Ovary (tissue), 9 donors: ENCODE data around the gene AKR7A2. TPM values are rescaled to one million over a fixed set of nuclear protein-coding genes. Genes with fewer than 3 reads are reported as not detected.
"Not testable (repeated sequence)": the region's sequence is repeated elsewhere in the genome, so short reads cannot be mapped to it uniquely, and the experiment has no call there.

Experiments used
- DNase-seq, 5 donors: peaks; one replicate each; pipeline ENCODE4 v3.0.0-alpha.2; 2019 to 2020
- H3K27ac ChIP-seq, 2 donors: fragments of 200-600 bp; one replicate each; pipeline versions ENCODE4 v1.5.1 to v1.8.0; 2019 to 2022
- H3K27me3 ChIP-seq: fragments of 200-600 bp; one replicate; pipeline ENCODE4 v1.8.0; 2022
- H3K36me3 ChIP-seq: fragments of 200-600 bp; sonication (generic); one replicate; pipeline ENCODE4 v1.5.1; 2019
- H3K4me1 ChIP-seq: one replicate; pipeline ENCODE4 v1.8.1; 2013; ENCODE audit warnings: mild to moderate bottlenecking, moderate library complexity; ENCODE audit not compliant: insufficient read depth
- H3K4me3 ChIP-seq: fragments of 200-600 bp; sonication (generic); one replicate; pipeline ENCODE4 v1.5.1; 2017
- H3K9me3 ChIP-seq, 2 donors: fragments of 200-600 bp in 1 of 2; sonication (generic) in 1 of 2; one replicate each; pipeline versions ENCODE4 v1.5.1 to v1.8.1; 2013 to 2019; ENCODE audit warnings: mild to moderate bottlenecking in 1 of 2, moderate library complexity in 1 of 2
- CTCF ChIP-seq, 3 donors: fragments of 450-650 bp in 2 of 3; fragments of 200-600 bp in 1 of 3; IDR thresholded peaks; one replicate each; pipeline versions ENCODE4 v1.5.1 to v1.8.0; 2016 to 2022; ENCODE audit warnings: antibody characterized with exemption in 3 of 3, mild to moderate bottlenecking in 1 of 3
- EP300 ChIP-seq: sonication (generic); formaldehyde crosslinking; IDR thresholded peaks from one replicate; pipeline ENCODE4 v1.6.1; 2017; ENCODE audit warnings: antibody characterized with exemption
- POLR2A ChIP-seq: fragments of 450-650 bp; IDR thresholded peaks from one replicate; pipeline ENCODE4 v1.6.1; 2017; ENCODE audit warnings: antibody characterized with exemption, mild to moderate bottlenecking, moderate library complexity
- WGBS, 3 donors: extraction: QIAGEN DNeasy Blood & Tissue Kit in 1 of 3; methylation state at CpG; one replicate each; pipeline versions ENCODE4 v1.1.5 to v1.1.7; 2013 to 2017; 5-methylcytosine and 5-hydroxymethylcytosine counted together
- intact Hi-C, 4 donors: fragments of 100-400 bp; cut with DNase I; formaldehyde crosslinking; loops; one replicate each; pipeline versions ENCODE4 v1.11.0 to v1.15.1; 2022 to 2023
- polyA plus RNA-seq, 2 donors: library from polyadenylated mRNA; stranded (reverse); fragments of 200-250 nt in 1 of 2; fragments of 350-450 nt in 1 of 2; fragmentation: Illumina TruSeq in 1 of 2; extraction: RNeasy Lipid Tissue Mini Kit (QIAGEN cat#74804) in 1 of 2; gene quantifications; one replicate each; pipeline ENCODE4 v1.2.3, GENCODE V29; 2013 to 2014
- total RNA-seq, 7 donors: library from RNA; depleted of rRNA in 2 of 7; stranded (reverse); fragments of >200 nt in 2 of 7; fragmentation: NEBNext Ultra II Directional in 3 of 7; extraction: Animal tissue kit (Norgen Biotek cat#: 25700) in 3 of 7; gene quantifications; one replicate each; pipeline versions ENCODE4 v1.1.0 to v1.2.4, GENCODE V29; 2016 to 2023
- donor health status: DM: no; HTN: no; CAD: no; lungs with moderate emphysema.
- donor health status: DM: no; HTN: no; CAD: no.
- donor health status: Bipolar disorder and iron deficiency.
- donor health status: DM: yes; HTN: yes; CAD: no.
- donor health status: DM: no; HTN: no; CAD: no.
- donor health status: DM: yes; HTN: yes; CAD: no.

The AKR7A2 gene
- total and polyA plus RNA-seq, 9 donors: 37.9 to 83.6 (median 55.6) TPM

GRCh38 chr1:19274636-19275035 lies 37.3 kb downstream of the AKR7A2 start:
- Histone ChIP-seq H3K36me3 (no peaks in the 10 kb centered on the region), H3K27ac (no peak overlapping the region), H3K4me1 (no peaks in the 10 kb centered on the region), H3K9me3 (no peaks in the 10 kb centered on the region), H3K27me3 (no peaks in the 10 kb centered on the region), H3K4me3 (no peak overlapping the region)
- TF ChIP-seq EP300 (no peak), CTCF (IDR thresholded peaks at IDR 0.05) (no peak), POLR2A (no peak)
- WGBS, 3 donors: 94 to 96% (median 96%) methylated on average over 5 of the region's 5 CpGs
- DNase-seq: no peak
- intact Hi-C loops: no loop called here

GRCh38 chr1:19273844-19274531 lies 38.0 kb downstream of the AKR7A2 start:
- H3K4me1 ChIP-seq, H3K36me3 ChIP-seq, H3K4me3 ChIP-seq, DNase-seq, H3K27me3 ChIP-seq, intact Hi-C loops, H3K27ac ChIP-seq, H3K9me3 ChIP-seq: not testable (repeated sequence)
- WGBS, 3 donors: 22 to 40% (median 25%) methylated on average over 34 to 57 of the region's 66 CpGs

- DNase-seq: no peak
- 86 to 90% (median 88%) methylated on average over 22 of the region's 22 CpGs for WGBS, 3 donors
- no peaks in the 10 kb centered on the region for H3K36me3 ChIP-seq
- no peaks in the 10 kb centered on the region for H3K4me1 ChIP-seq
- no peak for TF ChIP-seq POLR2A
- no peak for TF ChIP-seq EP300
- TF ChIP-seq CTCF (IDR thresholded peaks at IDR 0.05): no peak
- H3K4me3 ChIP-seq: no peak overlapping the region
- no peaks in the 10 kb centered on the region for H3K27me3 ChIP-seq
- no peaks in the 10 kb centered on the region for H3K9me3 ChIP-seq
- H3K27ac ChIP-seq: no peak overlapping the region
- intact Hi-C loops: no loop called here
Measured at GRCh38 chr1:19273106-19273843, 38.7 kb downstream of the AKR7A2 start.

- no peak for DNase-seq
- TF ChIP-seq CTCF (IDR thresholded peaks at IDR 0.05): no peak
- no peak for TF ChIP-seq EP300
- TF ChIP-seq POLR2A: no peak
- H3K4me3 ChIP-seq: no peak overlapping the region
- no peaks in the 10 kb centered on the region for H3K27me3 ChIP-seq
- H3K27ac ChIP-seq: no peak overlapping the region
- no peaks in the 10 kb centered on the region for H3K9me3 ChIP-seq
- H3K4me1 ChIP-seq: no peaks in the 10 kb centered on the region
- H3K36me3 ChIP-seq: no peaks in the 10 kb centered on the region
- intact Hi-C loops: no loop called here
Measured at GRCh38 chr1:19272064-19272463, 39.9 kb downstream of the AKR7A2 start.

GRCh38 chr1:19270343-19270730 lies 41.6 kb downstream of the AKR7A2 start:
- H3K4me1 ChIP-seq, H3K27ac ChIP-seq, intact Hi-C loops, DNase-seq, H3K27me3 ChIP-seq, H3K4me3 ChIP-seq, H3K36me3 ChIP-seq, H3K9me3 ChIP-seq: not testable (repeated sequence)
- WGBS, 3 donors: 85 to 95% (median 93%) methylated on average over 6 of the region's 6 CpGs

GRCh38 chr1:19269427-19270342 lies 42.3 kb downstream of the AKR7A2 start:
- WGBS, 3 donors: 69 to 86% (median 74%) methylated on average over 8 to 9 of the region's 9 CpGs
- H3K27me3 ChIP-seq, H3K36me3 ChIP-seq, H3K27ac ChIP-seq, H3K9me3 ChIP-seq, intact Hi-C loops, H3K4me1 ChIP-seq, H3K4me3 ChIP-seq, DNase-seq: not testable (repeated sequence)
